ENCODE data around the gene RBP3.
"Not testable (repeated sequence)": the region's sequence is repeated elsewhere in the genome, so short reads cannot be mapped to it uniquely, and the experiment has no call there.

The RBP3 gene

GRCh38 chr10:47383261-47384147 lies 35.3 kb downstream of the RBP3 start:
- H3K4me3 ChIP-seq (ENCODE audit: low read length): peak overlapping the region; percentile 72; the same call in 1 of the 2 replicates
- no peak for TF ChIP-seq ZNF274 (IDR thresholded peaks at IDR 0.05; ENCODE audit: low read depth, low read length)

GRCh38 chr10:47384148-47384921 lies 36.2 kb downstream of the RBP3 start, which contains the start of gene ZNF488:
Gene ZNF488, minus strand, starts transcription at chr10:47384293. Its CDS starts 15,464 bp downstream, at chr10:47368829.
- TF ChIP-seq ZNF274 (IDR thresholded peaks at IDR 0.05; ENCODE audit: low read depth, low read length): no peak
- H3K4me3 ChIP-seq (ENCODE audit: low read length): peak within 1 kb of the TSS; percentile 72

GRCh38 chr10:47386104-47386503 lies 37.9 kb downstream of the RBP3 start:
- not testable (repeated sequence) for H3K4me3 ChIP-seq (ENCODE audit: low read length)

DNA sequence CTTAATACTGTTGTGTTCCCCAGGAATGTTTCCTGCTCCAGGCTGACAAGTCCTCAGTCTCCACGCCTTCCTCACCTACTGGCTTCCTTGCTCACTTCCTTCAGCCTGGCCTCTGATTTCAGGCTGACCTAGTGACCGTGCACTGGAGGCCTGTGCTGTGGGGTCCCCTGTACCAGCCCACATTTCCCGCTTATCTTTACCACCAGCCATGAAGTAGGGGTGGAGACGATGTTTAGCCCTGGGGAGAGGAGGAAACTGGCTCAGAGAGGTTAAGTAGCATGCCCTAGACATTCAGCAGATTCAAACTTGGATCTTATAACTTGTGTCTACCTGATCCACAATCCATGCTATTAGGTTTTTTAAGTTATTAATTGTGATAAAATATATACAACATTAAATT lies 40.7 kb downstream of the RBP3 start:
- no peak for TF ChIP-seq ZNF274 (IDR thresholded peaks at IDR 0.05; ENCODE audit: low read depth, low read length)
- no peak overlapping the region for H3K4me3 ChIP-seq (ENCODE audit: low read length)

DNA sequence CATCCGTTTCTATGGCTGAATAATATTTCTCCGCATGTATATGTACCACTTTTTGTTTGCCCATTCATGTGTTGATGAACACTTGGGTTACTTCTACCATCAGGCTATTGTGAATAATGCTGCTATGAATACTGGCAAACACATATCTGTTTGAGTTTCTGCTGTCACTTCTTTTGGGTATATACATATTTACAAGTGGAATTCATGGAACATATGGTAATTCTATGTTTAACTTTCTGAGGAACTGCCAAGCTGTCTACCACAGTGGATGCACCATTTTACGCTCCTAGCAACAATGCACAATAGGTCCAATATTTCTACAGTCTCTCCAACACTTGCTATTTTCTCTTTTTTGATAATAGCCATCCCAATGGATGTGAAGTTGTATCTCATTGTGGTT lies 41.5 kb downstream of the RBP3 start:
- H3K4me3 ChIP-seq (ENCODE audit: low read length): no peak overlapping the region

GRCh38 chr10:47396311-47396717 lies 48.2 kb downstream of the RBP3 start:
- H3K4me3 ChIP-seq (ENCODE audit: low read length): no peak overlapping the region
- no peak for TF ChIP-seq ZNF274 (IDR thresholded peaks at IDR 0.05; ENCODE audit: low read depth, low read length)

More for the DNA sequence above, 41.5 kb downstream of the RBP3 start:
- no peak for TF ChIP-seq ZNF274 (IDR thresholded peaks at IDR 0.05; ENCODE audit: low read depth, low read length)

- no peak for TF ChIP-seq ZNF274 (IDR thresholded peaks at IDR 0.05; ENCODE audit: low read depth, low read length)
- H3K4me3 ChIP-seq (ENCODE audit: low read length): no peak overlapping the region
These were observed 49.1 kb downstream of the RBP3 start for GRCh38 chr10:47397256-47397655.

DNA sequence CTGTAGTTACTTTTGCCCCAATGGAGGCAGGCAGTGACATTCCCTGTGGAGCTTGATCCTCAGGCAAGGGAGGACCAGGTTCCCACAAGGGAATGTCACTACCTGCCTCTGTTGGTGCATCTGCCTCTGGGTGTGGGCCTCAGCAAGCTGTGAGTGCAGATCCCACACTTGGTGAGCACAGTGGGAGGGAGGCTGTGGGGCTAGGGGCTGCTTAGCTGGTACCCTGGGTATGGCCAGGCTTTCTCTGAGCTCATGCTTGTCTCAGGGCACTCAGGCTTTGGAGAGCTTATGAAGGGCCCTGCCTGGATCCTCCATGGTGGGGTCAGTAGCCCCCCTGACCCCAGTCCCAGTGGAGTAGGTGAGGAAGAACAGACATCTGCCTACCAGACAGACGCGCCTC lies 52.1 kb downstream of the RBP3 start:
- no peak for TF ChIP-seq ZNF274 (IDR thresholded peaks at IDR 0.05; ENCODE audit: low read depth, low read length)
- no peak overlapping the region for H3K4me3 ChIP-seq (ENCODE audit: low read length)

DNA sequence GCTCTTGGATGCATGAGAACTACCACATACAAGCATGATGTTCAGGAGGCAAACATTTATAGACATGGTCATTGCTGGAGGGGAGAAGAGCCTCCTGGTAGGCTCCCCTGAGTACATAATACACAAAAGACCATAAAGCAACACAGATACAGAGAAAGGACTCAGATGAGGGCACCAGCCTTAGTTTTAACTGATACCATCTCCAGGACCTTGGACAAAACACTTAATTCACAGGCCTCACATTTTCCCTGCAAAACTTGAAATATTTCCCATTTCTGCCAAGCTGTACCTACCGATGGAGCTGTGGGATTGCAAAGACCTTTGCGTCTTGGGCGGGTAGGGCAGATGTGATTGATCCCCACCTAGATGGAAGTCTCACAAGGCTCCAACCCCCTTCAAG lies 52.6 kb downstream of the RBP3 start:
- no peak for TF ChIP-seq ZNF274 (IDR thresholded peaks at IDR 0.05; ENCODE audit: low read depth, low read length)
- H3K4me3 ChIP-seq (ENCODE audit: low read length): no peak overlapping the region

DNA sequence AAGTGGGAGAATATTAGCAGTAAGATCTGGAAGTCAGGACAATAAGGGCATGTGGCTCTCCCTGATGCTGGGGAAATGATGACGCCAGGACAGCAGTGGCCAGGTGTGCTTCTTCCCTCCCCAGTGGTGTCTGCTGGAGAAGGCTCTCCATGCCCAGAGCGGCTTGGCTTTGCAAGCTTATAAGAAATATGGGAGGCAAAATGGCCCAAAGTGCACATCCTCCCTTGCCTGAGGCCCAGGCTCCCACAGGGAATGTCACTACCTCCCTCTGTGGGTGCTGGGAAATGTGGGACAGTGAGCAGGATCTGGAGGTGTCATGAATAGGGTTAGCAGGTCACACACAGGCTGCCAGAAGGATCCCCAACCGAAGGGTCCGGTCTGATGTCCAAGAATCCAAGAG lies 53.0 kb downstream of the RBP3 start:
- no peak for TF ChIP-seq ZNF274 (IDR thresholded peaks at IDR 0.05; ENCODE audit: low read depth, low read length)
- H3K4me3 ChIP-seq (ENCODE audit: low read length): no peak overlapping the region

DNA sequence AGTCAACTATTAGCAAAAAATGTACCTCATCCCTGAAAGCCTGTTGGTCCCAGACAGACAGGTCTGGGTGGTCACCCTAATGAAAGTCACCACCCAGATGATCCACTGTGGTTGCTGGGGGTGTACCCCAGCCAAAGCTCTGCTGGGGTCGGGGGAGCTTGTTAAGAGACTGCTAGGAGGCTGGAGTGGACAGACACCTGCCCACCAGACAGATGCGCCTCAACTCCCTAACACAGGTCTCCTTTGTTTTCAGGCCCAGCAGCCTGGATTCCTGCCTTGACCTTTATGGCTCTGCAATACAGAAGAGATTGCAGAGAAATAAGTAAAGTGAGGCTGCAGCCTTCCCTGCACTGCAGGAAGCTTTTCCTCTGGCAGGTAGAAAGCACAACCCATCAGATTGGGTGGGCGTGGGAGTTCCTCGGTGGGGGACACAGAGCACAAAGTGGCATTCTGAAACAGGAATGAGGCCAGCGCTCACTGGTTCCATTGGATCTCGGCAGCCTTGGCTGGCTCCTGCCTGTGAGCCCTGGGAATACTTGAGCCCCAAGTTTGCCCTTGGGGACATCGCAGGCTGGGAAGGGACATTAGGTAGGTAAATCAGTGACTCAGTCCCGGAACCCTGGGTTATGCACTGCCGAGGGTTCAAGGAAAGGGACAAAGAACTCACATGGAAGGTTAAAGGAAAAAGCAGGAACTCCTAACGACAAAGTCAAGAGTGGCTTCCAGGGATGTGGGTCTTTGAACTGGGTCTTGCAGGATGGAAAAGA lies 53.9 kb downstream of the RBP3 start:
- H3K4me3 ChIP-seq (ENCODE audit: low read length): no peak overlapping the region
- TF ChIP-seq ZNF274 (IDR thresholded peaks at IDR 0.05; ENCODE audit: low read depth, low read length): no peak

- no peak overlapping the region for H3K4me3 ChIP-seq (ENCODE audit: low read length)
- TF ChIP-seq ZNF274 (IDR thresholded peaks at IDR 0.05; ENCODE audit: low read depth, low read length): no peak
These were observed 54.6 kb downstream of the RBP3 start for GRCh38 chr10:47402641-47403301.

DNA sequence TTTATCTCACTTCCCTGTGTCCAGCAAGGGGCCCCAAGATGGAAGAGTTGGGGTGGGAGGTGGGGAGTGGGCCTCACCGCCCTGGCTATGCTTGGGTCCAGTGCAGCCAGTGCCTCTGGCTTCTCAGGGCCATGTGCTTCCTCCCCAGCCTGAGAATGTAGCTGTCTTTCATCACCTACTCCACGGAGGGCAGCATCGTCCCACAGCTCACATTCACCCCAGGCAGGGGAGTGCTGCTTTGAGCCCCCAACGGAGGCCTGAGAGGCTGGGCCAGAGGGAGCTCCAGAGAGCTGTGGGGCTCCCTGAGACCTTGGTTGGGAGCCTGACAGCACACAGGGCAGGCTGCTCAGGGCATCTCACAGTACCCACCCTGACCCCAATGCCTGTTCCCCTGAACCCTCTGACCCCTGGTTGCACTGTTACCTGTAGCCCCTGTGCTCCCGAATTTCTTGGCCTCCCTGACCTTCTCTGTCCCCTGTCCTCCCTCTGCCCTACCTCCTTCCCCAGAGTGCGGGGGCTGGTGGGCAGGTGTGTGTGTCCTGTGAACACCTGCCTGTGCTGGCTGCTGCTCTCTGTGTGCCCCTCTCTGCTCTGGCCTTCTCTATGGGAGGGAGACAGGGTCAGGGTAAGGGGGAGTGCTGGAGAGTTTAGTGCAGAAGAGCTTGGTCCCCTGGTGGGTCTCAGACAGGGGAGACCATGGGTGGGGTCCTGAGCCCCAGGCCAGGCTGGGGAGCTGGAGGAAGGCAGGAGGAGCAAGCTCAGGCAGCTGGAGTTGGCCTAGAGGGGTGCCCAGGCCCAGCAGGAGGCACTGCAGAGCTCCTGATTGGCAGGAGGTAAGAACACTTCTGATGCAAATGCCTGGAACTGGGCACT lies 55.5 kb downstream of the RBP3 start:
- TF ChIP-seq ZNF274 (IDR thresholded peaks at IDR 0.05; ENCODE audit: low read depth, low read length): no peak
- H3K4me3 ChIP-seq (ENCODE audit: low read length): no peak overlapping the region

Measured in GM08714 (cell line).